Tibial nerve (tissue), 3 donors: Measurements from ENCODE around the gene KCNQ1.

ENCODE experiments used
- CTCF ChIP-seq, 5 experiments: fragments of 200-600 bp in 3 of 5; fragments of 450-650 bp in 2 of 5; sonication (generic) in 3 of 5; IDR thresholded peaks; one replicate each; pipeline ENCODE4 v1.5.1; 2016 to 2019; ENCODE audit warnings: antibody characterized with exemption in 5 of 5, mild to moderate bottlenecking in 3 of 5, moderate library complexity in 2 of 5
- POLR2A ChIP-seq, 2 donors: fragments of 450-650 bp; IDR thresholded peaks; one replicate each; pipeline ENCODE4 v1.6.1; 2017; ENCODE audit warnings: antibody characterized with exemption in 2 of 2, mild to moderate bottlenecking in 2 of 2, moderate library complexity in 2 of 2

GRCh38 chr11:2897048-2897447 lies 452.2 kb downstream of the KCNQ1 start:
- no peak for TF ChIP-seq CTCF (IDR thresholded peaks at IDR 0.05)
- TF ChIP-seq POLR2A (IDR thresholded peaks at IDR 0.05): no peak
